BJ (cell line): ENCODE data around the gene LGALS16. TPM values are rescaled to one million over a fixed set of nuclear protein-coding genes. Genes with fewer than 3 reads are reported as not detected.
"Not testable (repeated sequence)": the region's sequence is repeated elsewhere in the genome, so short reads cannot be mapped to it uniquely, and the experiment has no call there.

Experiments used
- CTCF ChIA-PET: fragments of 350-600 bp; formaldehyde crosslinking; extraction: SDS; loops from one replicate; lab custom pipeline; 2021; ENCODE audit warnings: antibody characterized with exemption, inconsistent platforms; lab: Yijun Ruan, JAX
- POLR2A ChIA-PET: fragments of 300-600 bp; sonication (Branson Sonifier 250); formaldehyde crosslinking; extraction: SDS; loops from one replicate; lab custom pipeline; 2021; ENCODE audit warnings: antibody characterized with exemption; lab: Charles Lee
- DNase-seq: peaks from one replicate; pipeline ENCODE4 v3.0.0-alpha.2; 2011; ENCODE audit warnings: low read depth
- H3K27me3 ChIP-seq: 2 replicates; pipeline ENCODE4 v1.6.0; 2011; ENCODE audit warnings: low read length; ENCODE audit not compliant: control insufficient read depth, insufficient read depth
- H3K36me3 ChIP-seq: 2 replicates; pipeline ENCODE4 v1.5.1; 2011; ENCODE audit warnings: low read length; ENCODE audit not compliant: control insufficient read depth, insufficient read depth
- H3K4me3 ChIP-seq: 2 replicates; pipeline ENCODE4 v1.5.1; 2011; ENCODE audit warnings: low read depth, mild to moderate bottlenecking, control low read depth, low read length
- CTCF ChIP-seq: IDR thresholded peaks from 2 replicates; pipeline ENCODE4 v1.5.1; 2011; ENCODE audit warnings: low read depth, mild to moderate bottlenecking, control low read depth, inconsistent platforms, low read length, moderate library complexity; ENCODE audit not compliant: insufficient read depth
- polyA plus RNA-seq: library from polyadenylated mRNA; depleted of rRNA; stranded (reverse); fragments of >200 nt; gene quantifications from 2 replicates; pipeline ENCODE4 v1.2.3, GENCODE V29; 2011

LGALS16 gene
- polyA plus RNA-seq, 1 experiment = not detected

DNA sequence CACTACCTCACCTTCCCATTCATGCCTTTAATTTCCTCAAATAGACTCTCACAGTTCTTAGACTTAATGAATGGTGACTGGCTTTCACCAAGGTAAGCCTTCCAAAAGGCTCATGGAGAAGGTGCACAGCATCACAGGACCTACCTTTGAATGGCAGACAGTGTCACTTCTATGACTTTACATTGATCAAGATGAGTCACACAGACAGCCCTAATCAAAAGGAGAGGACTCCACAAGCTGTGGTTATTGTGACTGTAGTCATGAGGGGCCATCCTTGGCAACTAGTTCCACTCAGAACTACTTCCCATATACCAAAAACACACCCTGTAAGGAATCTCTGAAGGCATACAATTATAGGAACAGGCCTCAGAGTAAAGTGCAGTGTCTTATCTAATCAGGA is 5.9 kb downstream of the LGALS16 start:
- Histone ChIP-seq H3K27me3 (no peaks in the 10 kb centered on the region), H3K4me3 (no peak overlapping the region), H3K36me3 (no peaks in the 10 kb centered on the region)
- no peak for TF ChIP-seq CTCF
- ChIA-PET CTCF (no interaction called here), POLR2A (no interaction called here)
- DNase-seq = no peak

DNA sequence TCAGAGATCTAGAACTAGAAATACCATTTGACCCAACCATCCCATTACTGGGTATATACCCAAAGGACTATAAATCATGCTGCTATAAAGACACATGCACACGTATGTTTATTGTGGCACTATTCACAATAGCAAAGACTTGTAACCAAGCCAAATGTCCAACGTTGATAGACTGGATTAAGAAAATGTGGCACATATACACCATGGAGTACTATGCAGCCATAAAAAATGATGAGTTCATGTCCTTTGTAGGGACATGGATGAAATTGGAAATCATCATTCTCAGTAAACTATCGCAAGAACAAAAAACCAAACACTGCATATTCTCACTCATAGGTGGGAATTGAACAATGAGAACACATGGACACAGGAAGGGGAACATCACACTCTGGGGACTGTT is 14.1 kb downstream of the LGALS16 start:
- CTCF ChIA-PET, H3K36me3 ChIP-seq, H3K27me3 ChIP-seq, DNase-seq, POLR2A ChIA-PET, H3K4me3 ChIP-seq: not testable (repeated sequence)

DNA sequence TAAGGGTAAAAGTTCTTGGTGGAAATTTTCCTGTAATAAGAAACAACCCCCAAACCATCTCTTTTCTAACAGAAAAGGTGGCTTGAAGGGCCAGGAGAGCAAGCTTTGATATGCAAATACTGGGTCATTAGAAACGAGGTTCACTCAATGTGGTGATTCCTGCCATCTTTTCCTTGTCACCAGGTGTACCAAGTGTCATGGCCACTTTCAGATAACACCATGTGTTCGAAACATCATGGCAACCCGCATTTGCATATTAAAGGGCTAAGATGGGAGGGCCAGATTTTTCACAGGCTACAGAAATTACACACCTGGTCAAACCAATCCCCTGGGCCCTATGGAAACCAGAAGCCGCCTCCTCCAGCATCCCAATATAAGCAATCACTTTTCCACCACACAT is 15.3 kb downstream of the LGALS16 start:
- CTCF ChIA-PET = interaction anchor here (3.5 kb wide), 1 partner anchor 119 kb away, joined by 23 read pairs; no protein-coding TSS in a partner anchor
- H3K27me3 ChIP-seq = peaks cover 3% of the 10 kb centered on the region; the same call in 1 of the 2 replicates
- POLR2A ChIA-PET = no interaction called here
- H3K36me3 ChIP-seq = no peaks in the 10 kb centered on the region
- H3K4me3 ChIP-seq = no peak overlapping the region
- no peak for DNase-seq
- no peak for TF ChIP-seq CTCF

DNA sequence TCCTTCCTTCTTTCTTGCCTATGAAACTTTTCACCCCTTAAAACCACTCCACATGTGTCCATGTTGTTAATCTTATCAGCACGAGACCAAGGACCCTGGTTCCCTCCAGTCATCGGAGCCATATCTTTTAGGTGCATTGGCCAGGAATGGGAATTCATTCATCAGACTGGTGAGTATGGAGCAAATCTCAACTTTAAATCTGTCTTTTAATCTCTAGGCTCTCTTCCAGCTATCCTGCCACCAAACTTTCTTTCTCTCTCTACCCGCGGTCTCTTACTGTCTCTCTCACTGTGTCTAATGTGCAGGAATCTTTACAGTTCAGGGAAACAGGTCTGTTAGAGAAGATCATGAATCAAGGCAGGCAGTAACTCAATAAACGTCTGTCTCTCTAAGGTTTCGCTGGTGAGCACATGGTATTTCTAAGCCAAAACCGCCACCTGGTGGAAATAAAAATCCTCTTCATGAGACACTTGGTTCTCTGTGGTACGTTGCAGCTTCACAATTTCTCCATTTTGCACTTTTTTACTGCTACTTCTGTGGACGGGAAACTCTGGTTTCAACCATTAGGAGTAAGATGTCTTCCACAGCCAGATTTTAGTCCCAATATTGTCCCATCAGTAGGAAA is 16.1 kb downstream of the LGALS16 start:
- ChIA-PET POLR2A (no interaction called here), CTCF (interaction anchor here (0.7 to 3.5 kb wide), 5 partner anchors 119 to 550 kb away, joined by 3 to 23 read pairs (median 4); no protein-coding TSS in a partner anchor)
- no peaks in the 10 kb centered on the region for H3K36me3 ChIP-seq
- no peak for DNase-seq
- H3K4me3 ChIP-seq = no peak overlapping the region
- peaks cover 3% of the 10 kb centered on the region; the same call in 1 of the 2 replicates for H3K27me3 ChIP-seq
- peak; percentile 48 for TF ChIP-seq CTCF

DNA sequence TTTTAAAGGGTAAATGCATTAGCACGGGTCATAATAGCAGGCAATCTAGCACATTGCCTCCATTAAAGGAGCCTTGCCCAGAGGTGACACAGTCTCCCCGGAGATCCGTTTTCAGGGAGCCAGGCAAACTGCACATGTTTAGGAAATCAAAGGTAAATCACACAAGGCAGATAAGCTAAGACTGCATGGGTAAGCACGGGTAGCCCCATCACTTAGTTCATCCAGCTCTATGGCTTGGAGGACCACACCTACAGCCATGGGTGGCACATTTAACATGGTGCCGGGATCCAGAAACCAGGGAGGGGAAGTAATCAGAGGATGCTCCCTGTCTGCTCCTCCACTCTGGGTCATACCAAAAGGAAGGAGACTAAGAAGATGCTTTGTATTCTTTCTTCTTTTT is 16.8 kb downstream of the LGALS16 start:
- ChIA-PET CTCF (interaction anchor here (1.3 to 3.5 kb wide), 4 partner anchors 120 to 551 kb away, joined by 3 to 23 read pairs (median 6); no protein-coding TSS in a partner anchor), POLR2A (no interaction called here)
- H3K4me3 ChIP-seq = no peak overlapping the region
- DNase-seq = no peak
- no peaks in the 10 kb centered on the region for H3K36me3 ChIP-seq
- peaks cover 3% of the 10 kb centered on the region; the same call in 1 of the 2 replicates for H3K27me3 ChIP-seq
- no peak for TF ChIP-seq CTCF

DNA sequence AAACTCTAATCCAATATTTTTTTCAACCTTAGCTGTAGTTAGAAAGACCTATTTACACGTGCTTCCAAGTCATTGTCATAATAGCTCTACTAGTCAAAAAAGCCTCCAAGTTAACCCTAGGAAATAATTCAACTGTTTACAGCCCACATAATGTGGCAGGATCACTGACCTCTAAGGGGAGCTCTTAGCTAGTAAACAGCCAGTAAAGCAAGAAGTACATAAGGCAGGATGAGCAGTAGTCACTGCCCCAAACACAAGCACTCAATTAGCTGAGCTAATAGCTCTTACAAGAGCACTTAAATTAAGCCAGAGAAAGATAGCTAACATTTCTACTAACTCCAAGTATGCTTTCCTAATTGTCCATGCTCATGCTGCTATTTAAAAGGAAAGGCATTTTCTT is 18.1 kb downstream of the LGALS16 start:
- DNase-seq, POLR2A ChIA-PET, H3K36me3 ChIP-seq, H3K4me3 ChIP-seq, H3K27me3 ChIP-seq: not testable (repeated sequence)
- CTCF ChIA-PET = interaction anchor here (0.8 to 3.5 kb wide), 2 partner anchors 121 to 234 kb away, joined by 3 to 23 read pairs; no protein-coding TSS in a partner anchor
